ENCODE measurements around the gene FEZF1.
"Not testable (repeated sequence)": the region's sequence is repeated elsewhere in the genome, so short reads cannot be mapped to it uniquely, and the experiment has no call there.

The FEZF1 gene

DNA sequence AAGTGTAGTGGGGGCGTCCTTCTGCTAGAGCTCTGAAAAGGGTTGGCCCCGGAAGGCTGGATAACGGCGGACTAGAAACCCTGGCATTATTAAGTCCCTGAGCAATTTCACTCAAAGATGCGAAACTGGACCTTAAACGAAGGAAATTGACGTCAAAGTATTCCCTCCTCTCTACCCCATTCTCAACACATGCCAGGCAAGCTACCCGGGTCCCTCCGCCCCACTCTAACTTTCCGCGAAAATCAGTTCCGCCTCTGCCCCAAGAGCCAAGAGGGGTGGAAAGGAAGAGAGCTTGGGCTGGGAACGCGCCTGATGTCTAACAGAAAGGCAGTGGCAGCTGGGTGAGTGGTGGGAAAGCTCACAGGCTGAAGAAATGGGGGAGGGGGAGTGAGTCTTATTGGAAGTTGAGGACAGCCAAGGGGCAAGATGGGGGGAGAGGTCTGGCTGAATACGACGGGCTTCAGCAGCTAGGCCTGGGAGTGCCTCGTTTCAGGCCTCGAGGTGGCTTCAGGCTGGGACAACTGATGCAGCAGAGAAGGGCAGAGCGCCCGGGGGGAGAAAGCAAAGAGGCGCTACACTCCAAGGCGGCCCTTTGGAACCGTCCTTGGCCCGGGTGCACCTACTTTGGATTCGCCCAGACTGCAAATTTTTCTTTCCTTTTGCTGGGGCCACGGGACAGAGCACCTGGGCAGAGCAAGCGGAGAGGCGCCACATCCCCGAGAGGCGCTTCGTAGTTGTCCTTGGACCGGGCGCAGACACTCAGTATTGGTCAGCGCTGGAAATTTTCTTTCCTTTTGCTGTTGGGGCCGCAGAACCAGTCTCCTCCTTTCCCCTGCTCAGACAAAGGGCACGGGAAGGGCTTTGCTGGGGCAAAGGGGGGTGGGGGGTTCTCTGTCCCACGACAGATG is 2.0 kb upstream of the FEZF1 start:
- no peak for DNase-seq

DNA sequence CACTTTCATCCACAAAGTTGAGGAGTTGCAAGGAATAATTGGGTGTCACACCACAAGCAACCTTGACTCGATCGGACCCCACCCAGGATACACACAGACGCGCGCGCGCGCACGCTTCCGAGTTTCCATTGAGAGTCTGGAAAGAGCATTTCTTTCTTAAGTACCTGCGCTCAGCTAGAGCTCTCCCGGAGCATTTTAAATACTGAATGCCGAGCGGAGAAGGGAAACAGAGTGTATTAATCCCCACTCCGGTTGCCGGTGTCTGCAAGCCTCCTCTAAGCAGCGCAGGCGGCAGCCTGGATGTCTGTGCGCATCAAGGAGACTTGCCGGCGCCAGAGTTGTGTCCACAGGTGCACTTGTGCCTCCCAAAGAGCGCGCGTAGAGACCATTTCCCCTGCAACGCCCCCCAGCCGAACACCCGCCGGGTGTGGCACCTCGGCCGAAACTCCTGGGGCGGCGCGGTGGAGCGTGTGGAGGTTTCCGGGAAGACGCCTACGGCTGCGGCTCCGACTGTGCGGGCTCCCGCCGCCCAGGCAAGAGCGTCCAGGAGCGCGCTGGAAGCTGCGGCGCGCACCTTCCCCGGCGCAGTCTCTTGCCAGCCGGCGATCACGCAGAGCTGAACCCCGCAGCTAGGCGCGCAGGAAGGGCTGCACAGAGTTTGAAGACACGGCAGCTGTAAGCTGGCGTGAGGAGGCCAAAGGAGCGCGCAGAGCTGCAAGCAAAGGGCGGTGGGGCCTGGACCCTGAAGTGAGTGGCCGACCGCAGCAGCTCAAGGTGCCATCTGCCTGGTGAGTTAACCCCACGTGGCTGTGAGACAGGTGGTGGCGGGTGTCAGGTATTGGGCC is 1.1 kb upstream of the FEZF1 start:
- no peak for DNase-seq

DNA sequence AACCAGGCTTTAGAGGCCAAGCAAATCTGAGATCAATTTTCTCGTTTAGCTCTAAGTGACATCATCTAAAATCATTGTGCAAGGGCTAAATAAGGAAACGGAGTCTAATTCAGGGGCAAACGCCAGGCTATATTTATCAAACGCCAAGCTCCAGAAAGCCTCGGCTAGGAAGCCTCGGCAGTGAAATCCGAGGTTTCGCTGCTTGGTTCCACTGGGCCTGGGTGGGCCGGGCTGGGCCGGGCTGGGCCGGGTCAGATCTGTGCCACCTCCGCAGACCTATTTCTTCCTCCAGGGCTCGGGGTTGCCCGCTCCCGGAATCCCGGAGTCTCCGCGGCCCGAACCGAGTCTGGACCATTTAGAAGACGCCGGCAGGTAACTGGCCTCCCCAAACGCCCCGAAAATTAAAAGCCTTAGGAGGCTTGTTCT is 459 bp upstream of the FEZF1 start:
- no peak for DNase-seq

DNA sequence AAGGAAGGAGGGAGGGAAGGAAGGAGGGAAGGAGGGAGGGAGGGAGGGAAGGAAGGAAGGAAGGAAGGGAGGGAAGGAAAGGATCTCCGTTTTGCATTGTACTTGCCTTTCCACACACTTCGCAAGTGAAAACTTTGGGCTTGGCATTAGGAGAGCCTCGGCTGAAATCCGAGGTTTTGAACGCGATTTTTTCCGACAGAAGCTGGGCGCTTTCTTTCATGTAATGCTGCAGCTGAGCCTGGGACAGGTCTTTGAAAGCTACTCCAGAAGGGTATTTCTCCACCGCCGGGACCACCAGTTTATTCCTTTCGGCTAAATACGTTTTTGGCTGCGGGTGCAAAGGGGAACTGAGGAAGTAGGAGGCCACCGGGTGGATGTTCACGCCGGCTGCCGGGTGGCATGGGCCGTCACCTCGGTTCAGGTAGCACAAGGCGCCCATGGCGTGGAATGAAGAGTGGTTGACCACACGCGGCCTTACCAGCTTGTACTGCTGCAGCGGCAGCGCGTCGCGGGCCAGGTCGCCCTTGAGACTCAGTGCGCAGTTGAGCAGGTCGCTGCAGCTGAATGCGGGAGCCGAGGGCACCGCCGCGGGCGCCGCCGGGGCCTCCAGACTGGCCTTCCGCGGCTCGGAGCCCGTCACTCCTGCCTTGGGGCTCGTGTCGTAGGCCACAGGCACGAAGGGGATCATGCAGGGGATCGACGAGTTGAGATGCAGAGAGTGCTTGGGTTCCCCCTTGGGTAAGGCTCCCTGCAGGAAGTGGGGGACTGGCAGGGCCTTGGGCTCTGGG is 825 bp downstream of the FEZF1 start:
- DNase-seq, result no peak

DNA sequence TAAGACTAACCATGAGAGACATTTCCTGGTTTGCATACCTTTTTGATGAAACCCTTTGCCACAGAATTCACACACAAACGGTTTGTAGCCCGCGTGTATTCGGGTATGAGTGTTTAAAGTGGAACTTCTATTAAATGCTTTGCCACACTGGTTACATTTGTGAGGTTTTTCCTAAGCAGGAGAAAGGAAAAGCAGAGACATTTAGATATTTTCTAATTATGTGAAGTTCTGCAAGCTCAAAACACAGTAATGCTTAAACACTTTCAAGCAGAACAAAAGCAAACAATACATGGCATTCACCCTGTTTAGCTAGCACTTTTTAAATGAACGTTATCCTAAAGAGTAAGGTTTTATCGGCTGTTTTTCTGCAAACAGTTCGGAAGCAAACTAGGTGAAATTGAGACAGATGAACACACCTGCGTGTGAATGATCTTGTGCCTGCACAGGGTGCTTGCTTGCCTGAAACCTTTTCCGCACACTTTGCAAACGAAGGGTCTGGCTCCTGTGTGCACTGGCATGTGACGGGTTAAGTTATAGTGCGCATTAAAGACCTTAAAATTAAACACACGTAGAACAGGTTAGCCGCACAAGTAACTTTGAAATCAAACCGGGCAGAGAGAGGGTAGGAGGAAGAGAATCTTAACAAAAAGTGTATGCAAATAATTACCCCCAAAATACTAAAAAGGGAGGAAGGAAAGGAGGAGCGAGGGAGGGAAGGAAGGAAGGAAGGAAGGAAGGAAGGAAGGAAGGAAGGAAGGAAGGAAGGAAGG is 1.6 kb downstream of the FEZF1 start:
- no peak for DNase-seq

DNA sequence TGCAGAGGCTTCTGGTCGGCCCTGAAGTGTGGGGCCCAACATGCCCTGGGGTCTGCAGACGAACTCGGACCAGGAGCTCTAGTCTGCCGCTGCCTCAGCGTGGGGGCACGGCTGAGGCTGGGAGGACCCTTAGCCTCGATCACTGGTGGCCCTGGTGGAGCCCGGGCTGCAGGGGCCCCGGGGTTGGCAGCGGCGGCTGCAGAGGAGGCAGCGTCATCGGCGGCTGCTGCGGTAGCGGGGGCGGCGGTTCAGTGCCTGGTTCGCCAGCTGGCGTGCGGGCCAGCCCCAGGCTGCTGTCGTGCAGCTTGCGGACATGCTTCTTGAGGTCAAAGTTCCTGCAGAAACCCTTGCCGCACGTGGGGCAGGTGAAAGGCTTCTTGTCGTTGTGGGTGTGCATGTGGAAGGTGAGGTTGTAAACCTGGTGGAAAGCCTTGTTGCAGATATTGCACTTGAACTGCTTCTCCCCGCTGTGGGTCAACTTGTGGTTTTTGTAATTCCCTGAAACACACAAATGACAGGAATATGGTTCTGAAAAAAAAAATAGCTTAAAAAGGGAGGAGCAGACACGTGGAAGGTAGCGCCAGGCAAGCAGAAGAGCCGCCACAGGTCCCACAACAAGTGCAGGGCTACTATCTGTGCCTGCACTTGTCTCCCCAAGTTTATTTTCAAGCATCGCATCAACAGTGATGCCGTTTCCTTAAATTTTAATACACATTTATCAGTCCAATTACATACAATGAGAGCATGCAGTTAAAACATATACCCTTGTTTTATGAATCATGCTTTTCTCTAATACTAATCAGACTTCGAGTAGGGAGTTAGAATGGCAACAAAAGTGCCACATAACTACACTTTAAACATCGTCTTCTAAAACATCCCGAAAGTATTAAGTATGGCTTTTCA is 2.4 kb downstream of the FEZF1 start:
- DNase-seq, result no peak

DNA sequence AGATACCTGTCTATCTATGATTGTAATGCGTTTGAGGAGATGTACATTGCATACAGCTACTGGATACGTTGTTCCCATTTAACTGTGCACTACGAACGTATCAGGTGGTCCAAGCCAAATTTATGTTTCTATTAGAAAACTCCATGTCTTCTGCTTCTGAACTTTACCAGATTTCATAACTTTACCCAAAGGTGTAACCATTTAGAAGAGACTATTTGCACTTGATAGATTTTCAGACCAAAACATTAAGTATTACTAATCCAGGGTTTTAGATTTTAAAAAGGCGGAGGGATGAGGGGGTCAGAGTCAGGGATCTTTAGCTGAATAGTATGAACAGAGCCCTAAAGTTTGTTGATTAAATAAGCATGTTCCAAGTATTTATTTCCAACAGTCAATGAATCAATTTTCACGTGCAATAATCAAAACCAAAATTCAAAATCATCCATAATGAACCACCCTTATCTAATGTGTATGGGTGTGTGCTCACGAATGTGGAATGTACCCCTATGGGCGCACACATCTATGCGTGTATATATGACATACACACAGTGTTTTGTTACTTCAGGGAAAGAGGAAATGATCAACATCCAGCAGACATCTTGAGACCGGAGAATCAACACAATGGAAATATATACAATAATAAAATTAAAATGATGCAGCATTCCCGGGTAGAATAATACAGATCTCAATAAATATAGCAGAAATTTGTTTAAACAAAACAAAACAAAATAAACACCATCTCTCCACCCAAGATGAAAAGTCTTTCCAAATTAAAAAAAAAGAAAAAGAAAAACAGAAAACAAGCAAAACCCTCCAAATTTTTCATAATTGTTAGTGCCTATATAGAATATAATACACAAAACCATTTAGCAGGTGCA is 3.4 kb downstream of the FEZF1 start:
- DNase-seq, result no peak

DNA sequence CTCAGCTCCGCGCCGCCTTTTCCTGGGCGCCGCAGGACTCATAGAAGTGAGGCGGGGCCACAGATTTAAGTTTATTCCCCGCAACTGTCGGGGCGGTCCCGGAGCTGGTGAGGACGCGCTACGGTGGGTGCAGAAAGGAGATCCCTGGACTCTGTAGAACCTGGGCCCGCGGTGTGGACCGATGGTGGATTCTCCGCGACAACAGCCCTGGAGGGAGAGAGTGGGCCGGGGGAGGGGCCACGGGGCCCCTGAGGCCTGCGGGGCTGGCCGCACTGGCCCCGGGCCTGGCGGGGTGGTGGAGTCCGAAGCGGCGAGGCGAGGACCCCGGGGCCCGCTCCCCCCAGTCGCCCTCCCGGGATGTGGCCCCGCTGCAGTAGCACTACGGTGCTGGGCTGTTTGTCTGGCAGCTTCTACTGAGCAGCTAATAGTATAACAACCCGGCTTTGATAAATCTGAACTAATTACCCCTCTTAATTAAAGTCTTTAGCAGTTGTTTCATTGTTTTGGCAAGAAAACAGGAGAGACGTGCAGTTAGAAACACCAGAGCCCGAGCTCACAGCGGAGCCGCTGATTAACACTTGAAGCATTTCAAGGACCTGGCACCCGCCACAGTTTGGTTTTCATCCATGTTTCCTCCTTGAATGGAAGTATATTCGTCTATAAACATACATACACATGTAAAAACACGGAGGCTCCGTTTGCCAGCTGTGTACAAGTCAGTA is 4.2 kb downstream of the FEZF1 start:
- DNase-seq, result no peak

DNA sequence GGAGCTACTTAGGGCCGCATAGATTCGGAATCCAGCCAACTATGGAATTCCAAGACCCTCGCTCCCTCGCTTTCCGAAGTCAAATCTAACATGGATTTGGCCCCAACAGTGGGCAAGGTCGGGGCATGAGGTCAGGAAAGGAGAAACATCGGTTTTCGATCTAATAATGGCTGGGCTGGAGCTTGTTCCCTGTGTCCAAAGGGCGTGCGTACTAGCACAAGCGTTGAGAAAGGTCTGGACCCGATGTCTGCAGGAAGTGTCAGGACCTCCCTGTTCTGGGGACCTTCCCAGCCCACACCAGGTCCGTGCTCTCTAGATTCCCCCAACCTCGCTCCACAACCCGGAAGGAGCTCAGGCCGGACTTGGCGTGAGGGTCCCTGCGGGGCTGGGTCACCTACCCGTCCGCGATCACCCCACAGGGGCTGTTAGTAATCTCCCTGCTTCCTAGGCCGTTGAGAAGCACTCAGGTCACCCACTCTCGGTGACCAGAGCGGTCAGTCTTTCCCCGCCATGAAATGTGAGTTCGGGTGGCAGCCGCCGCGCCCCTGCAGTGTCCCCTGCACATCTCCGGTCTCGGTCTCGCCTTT is 4.8 kb downstream of the FEZF1 start:
- DNase-seq, result no peak

DNA sequence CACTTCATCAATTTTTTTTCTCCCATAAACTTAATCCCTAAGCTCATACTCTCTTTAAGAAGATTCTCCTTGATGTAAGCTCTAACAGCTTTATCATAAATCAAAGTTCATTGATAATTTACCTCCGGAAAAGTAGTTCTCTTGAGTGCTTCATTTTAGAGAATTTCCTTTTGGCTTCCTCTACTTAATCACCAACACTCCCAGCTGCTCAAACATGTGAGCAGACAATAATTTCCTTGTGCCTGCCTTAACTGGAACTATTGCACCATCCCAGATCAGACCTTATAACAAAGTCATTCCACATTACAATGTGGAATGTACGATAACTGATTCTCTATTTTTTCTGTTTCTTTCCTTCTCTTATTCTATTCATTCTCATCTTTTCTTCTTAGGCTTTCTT is 5.9 kb downstream of the FEZF1 start:
- DNase-seq, result no peak

DNA sequence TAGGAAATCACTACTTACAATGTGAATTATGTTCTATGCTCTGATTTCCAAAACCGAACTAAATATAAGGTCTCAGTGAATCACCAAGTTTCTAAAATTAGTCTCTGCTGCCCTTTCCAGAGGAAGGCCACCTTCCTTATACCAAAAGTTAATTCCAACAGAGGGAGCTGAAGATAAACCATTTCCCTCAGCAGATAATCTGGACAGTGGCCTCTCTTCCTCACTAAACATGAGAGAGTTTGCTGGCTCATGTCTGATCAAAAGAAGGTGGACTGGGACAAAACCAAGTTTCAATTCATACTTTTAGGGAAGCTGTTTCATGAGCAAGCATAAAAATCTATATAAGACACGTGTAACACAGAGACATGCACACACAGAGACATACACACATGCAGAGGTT is 6.4 kb downstream of the FEZF1 start:
- no peak for DNase-seq

DNA sequence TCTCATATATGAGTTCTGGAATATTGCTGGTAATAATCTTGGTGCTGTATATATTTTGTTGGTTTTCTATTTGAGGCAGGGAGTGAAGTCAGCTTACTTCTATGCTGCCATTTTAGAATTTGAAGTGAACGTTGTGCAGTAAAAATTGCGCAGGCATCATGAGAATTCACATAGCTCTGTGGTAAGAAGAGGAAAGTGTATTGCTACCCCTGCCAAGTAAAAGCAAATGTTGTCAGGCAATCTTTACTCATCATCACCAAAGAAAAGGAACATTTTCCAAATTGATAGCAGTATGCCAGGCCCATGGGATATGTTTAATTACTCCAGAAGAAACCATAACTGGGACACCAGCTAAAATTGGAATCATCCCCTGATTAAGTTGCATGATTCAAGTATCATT is 13.4 kb downstream of the FEZF1 start:
- DNase-seq, result no peak

DNA sequence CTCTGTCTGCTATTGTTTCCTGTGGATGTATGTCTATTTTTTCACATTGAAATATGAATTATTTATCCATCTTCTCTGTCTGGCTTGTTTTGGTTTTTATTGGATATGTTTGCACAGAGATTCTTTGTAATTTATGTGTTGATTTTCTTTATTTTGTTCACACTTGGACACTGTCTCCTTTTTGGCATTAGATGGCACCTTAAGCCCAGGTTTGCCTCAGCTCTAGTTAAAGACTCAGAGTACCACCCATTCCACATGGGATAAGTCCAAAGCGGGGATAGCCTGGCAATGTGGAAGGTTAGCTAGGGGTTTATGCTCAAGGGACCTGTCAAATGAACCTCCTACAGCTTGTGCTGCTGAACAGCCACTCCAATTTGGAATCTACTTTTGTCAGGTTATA is 14.1 kb downstream of the FEZF1 start:
- no peak for DNase-seq

DNA sequence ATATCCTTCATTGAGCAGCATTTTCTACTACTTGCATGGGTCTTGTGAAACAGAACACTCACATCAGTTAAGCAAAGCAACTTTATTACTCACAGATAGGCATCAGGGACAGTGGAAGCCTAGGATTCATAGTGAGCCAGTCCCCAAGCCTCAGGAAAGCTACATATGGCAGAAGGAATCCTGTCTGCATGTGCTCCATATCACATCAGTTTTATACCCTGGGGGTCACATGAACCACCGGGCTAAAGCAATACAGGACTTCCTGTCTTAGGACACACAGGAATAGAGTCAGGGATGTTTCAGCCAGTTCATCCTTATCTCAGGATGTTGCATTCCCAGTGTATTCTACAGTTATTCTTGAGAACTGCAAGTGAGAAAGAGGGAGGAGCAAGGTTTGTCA is 15.1 kb downstream of the FEZF1 start:
- no peak for DNase-seq

DNA sequence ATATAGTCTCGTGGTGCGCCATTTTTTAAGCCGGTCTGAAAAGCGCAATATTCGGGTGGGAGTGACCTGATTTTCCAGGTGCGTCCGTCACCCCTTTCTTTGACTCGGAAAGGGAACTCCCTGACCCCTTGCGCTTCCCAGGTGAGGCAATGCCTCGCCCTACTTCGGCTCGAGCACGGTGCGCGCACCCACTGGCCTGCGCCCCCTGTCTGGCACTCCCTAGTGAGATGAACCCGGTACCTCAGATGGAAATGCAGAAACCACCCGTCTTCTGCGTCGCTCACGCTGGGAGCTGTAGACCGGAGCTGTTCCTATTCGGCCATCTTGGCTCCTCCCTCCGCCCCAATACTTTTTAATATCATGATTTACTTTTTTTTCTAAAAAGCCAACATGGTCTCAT is 19.9 kb downstream of the FEZF1 start:
- DNase-seq, result not testable (repeated sequence)

DNA sequence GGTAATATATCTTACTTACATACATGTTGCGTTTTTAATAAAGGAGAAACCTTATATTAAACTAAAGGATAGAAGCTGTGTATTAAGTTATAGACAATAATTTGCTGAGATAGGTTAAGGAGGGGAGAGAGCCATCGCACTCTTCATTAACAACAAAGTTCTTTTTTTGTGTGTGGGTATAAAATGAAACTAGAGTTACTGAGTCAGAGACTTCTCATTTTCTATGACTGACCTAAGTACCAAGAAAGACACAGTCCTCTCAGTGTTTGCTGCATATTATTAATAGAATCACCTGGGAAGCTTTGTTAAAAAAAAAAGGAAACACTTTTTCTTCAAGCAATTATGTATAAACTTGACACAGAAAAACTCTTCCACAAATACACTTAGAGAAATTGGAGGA is 31.4 kb downstream of the FEZF1 start:
- no peak for DNase-seq

DNA sequence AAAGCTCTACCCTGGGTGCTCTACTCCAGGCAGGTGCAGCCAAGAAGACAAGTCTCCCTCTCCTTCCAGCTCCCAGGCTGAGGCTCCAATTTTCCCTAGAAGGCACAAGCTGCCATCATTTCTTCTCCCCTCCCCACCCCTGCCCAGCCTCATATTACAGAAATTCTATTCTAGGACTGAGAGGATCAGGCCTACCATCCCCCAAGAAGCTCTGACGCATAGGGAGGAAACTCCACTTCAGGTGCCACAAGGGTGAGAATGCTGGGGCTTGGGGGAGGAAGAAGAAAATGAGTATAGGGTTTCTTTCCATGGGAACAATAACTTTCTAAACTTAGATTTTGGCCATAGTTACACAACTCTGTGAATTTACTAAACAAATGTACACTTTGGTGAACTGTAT is 35.3 kb downstream of the FEZF1 start:
- no peak for DNase-seq

DNA sequence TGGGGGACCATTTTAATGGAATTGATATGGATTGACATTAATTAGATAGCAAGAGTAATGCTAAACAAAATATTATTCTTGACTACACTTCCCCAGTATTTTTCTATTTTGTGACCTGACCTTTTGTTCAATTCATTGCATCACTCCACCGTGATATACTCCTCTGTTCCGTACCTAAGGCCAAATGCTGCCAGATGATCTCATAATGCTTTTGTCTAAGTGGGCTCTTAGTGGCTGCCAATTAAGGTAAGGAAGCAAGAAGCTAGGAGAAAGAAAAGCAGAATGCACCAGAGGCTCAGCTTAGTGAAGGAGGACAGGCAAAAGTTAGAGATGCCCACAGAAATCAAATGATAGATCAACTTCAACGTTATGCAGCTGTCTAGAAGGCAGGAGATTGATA is 36.4 kb downstream of the FEZF1 start:
- no peak for DNase-seq

DNA sequence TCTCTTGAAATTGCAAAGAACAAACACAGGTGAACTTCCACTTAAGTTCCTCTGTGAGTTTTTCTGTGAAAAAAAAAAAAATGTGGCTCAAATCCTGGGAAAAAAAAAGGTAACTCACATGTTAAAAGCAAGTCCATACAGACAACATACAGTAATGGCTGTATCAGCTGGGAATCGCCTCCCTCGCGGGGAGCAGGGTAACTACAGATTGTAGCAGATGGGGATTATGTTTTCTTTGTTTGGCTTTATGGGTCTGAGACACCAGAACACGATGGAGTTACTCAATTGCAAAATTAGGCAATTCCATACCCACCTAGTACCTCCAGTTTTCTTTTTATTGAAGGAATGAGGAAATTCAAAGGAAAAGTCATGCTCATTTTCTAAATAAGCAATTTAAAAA is 42.3 kb downstream of the FEZF1 start:
- DNase-seq, result no peak

Measured in fibroblast of skin of right biceps (primary cell).